ENCODE measurements around the gene GSTCD.
"Not testable (repeated sequence)": the region's sequence is repeated elsewhere in the genome, so short reads cannot be mapped to it uniquely, and the experiment has no call there.

The GSTCD gene

GRCh38 chr4:105708181-105709080 lies at the start of gene GSTCD, which contains the start of gene INTS12:
Gene GSTCD (plus strand): TSS chr4:105708784. CDS start chr4:105717614, 8,830 bp downstream.
Gene INTS12 (minus strand): TSS chr4:105708689. CDS start chr4:105700005, 8,684 bp downstream.
- peak; percentile 78 for DNase-seq

GRCh38 chr4:105659190-105659589 lies 49.4 kb upstream of the GSTCD start:
- no peak for DNase-seq

- no peak for DNase-seq
Observed at GRCh38 chr4:105661028-105661427, 47.6 kb upstream of the GSTCD start.

- no peak for DNase-seq
Observed at GRCh38 chr4:105662935-105663675, 45.5 kb upstream of the GSTCD start.

GRCh38 chr4:105666693-105667092 lies 41.9 kb upstream of the GSTCD start:
- no peak for DNase-seq

GRCh38 chr4:105670684-105671083 lies 37.9 kb upstream of the GSTCD start:
- DNase-seq = no peak

GRCh38 chr4:105671301-105671700 lies 37.3 kb upstream of the GSTCD start:
- DNase-seq = no peak

GRCh38 chr4:105674011-105674410 lies 34.6 kb upstream of the GSTCD start:
- DNase-seq = no peak

GRCh38 chr4:105677709-105678108 lies 30.9 kb upstream of the GSTCD start:
- no peak for DNase-seq

- DNase-seq = no peak
Observed at GRCh38 chr4:105679186-105679585, 29.4 kb upstream of the GSTCD start.

GRCh38 chr4:105683038-105683437 lies 25.5 kb upstream of the GSTCD start:
- DNase-seq = no peak

GRCh38 chr4:105686571-105686970 lies 22.0 kb upstream of the GSTCD start:
- DNase-seq = no peak

GRCh38 chr4:105694812-105695211 lies 13.8 kb upstream of the GSTCD start:
- not testable (repeated sequence) for DNase-seq

- DNase-seq = not testable (repeated sequence)
Observed at GRCh38 chr4:105695832-105696231, 12.8 kb upstream of the GSTCD start.

GRCh38 chr4:105698607-105699006 lies 10.0 kb upstream of the GSTCD start:
- DNase-seq = no peak

- no peak for DNase-seq
Observed at GRCh38 chr4:105707782-105708180, 803 bp upstream of the GSTCD start.

- DNase-seq = no peak
Observed at GRCh38 chr4:105709081-105709450, 482 bp downstream of the GSTCD start.

- no peak for DNase-seq
Observed at GRCh38 chr4:105710012-105710600, 1.5 kb downstream of the GSTCD start.

- no peak for DNase-seq
Observed at GRCh38 chr4:105710678-105711077, 2.1 kb downstream of the GSTCD start.

- DNase-seq = no peak
Observed at GRCh38 chr4:105712766-105713165, 4.2 kb downstream of the GSTCD start.

- no peak for DNase-seq
Observed at GRCh38 chr4:105714071-105714521, 5.5 kb downstream of the GSTCD start.

- no peak for DNase-seq
Observed at GRCh38 chr4:105714932-105715331, 6.3 kb downstream of the GSTCD start.

- DNase-seq = peak; percentile 19
Observed at GRCh38 chr4:105715692-105716278, 7.2 kb downstream of the GSTCD start.

Measured in NCI-H1105 (cell line).